CD4-positive, alpha-beta memory T cell (primary cell): ENCODE measurements around the gene PAX7. TPM values are rescaled to one million over a fixed set of nuclear protein-coding genes. Genes with fewer than 3 reads are reported as not detected.

Source experiments
- CTCF ChIA-PET: fragments of 350-600 bp; sonication (Branson Sonifier 250); formaldehyde crosslinking; loops from one replicate; lab custom pipeline; 2021; ENCODE audit warnings: inconsistent platforms; ENCODE audit not compliant: partially characterized antibody; lab: Charles Lee
- POLR2A ChIA-PET: fragments of 350-600 bp; sonication (Branson Sonifier 250); formaldehyde crosslinking; loops from one replicate; lab custom pipeline; 2021; ENCODE audit not compliant: partially characterized antibody; lab: Charles Lee
- DNase-seq, 5 donors: peaks; one replicate each; pipeline versions ENCODE4 v3.0.0 to v3.0.0-alpha.2; 2020 to 2022; ENCODE audit warnings: mixed read lengths in 1 of 5
- H3K27ac ChIP-seq: one replicate; pipeline ENCODE4 v1.7.0; 2013; ENCODE audit warnings: low read depth, low read length
- H3K27me3 ChIP-seq: 2 replicates; pipeline ENCODE4 v1.7.0; 2013; ENCODE audit warnings: mild to moderate bottlenecking, low read length, moderate library complexity; ENCODE audit not compliant: insufficient read depth
- H3K36me3 ChIP-seq: 2 replicates; pipeline ENCODE4 v1.7.0; 2013; ENCODE audit warnings: mild to moderate bottlenecking, low read length, moderate library complexity; ENCODE audit not compliant: insufficient read depth
- H3K4me1 ChIP-seq: 2 replicates; pipeline ENCODE4 v1.7.0; 2013; ENCODE audit warnings: mild to moderate bottlenecking, low read length, moderate library complexity; ENCODE audit not compliant: insufficient read depth
- H3K4me3 ChIP-seq, 2 donors: one replicate each; pipeline ENCODE4 v1.7.0; 2013; ENCODE audit warnings: low read length in 2 of 2, mild to moderate bottlenecking in 1 of 2
- H3K9me3 ChIP-seq, 2 donors: one replicate each; pipeline ENCODE4 v1.7.0; 2013; ENCODE audit warnings: low read length in 2 of 2, control low read depth in 1 of 2; ENCODE audit not compliant: control insufficient read depth in 1 of 2
- H3K27ac Mint-ChIP-seq, 7 donors: one replicate each; pipeline ENCODE4 v1.8.0; 2020 to 2021; ENCODE audit warnings: mixed read lengths in 7 of 7, mild to moderate bottlenecking in 6 of 7, inconsistent platforms in 3 of 7, moderate library complexity in 3 of 7
- H3K27me3 Mint-ChIP-seq, 2 donors: one replicate each; pipeline ENCODE4 v1.8.0; 2020 to 2021; ENCODE audit warnings: mixed read lengths in 2 of 2
- H3K36me3 Mint-ChIP-seq, 2 donors: one replicate each; pipeline ENCODE4 v1.8.0; 2020 to 2021; ENCODE audit warnings: mixed read lengths in 2 of 2, inconsistent platforms in 1 of 2, mild to moderate bottlenecking in 1 of 2
- H3K4me1 Mint-ChIP-seq, 4 donors: one replicate each; pipeline ENCODE4 v1.8.0; 2020 to 2021; ENCODE audit warnings: mixed read lengths in 4 of 4, mild to moderate bottlenecking in 1 of 4
- H3K4me3 Mint-ChIP-seq, 8 donors: one replicate each; pipeline ENCODE4 v1.8.0; 2020 to 2021; ENCODE audit warnings: mixed read lengths in 8 of 8, mild to moderate bottlenecking in 7 of 8, moderate library complexity in 6 of 8, inconsistent platforms in 3 of 8
- H3K9me3 Mint-ChIP-seq, 8 donors: one replicate each; pipeline ENCODE4 v1.8.0; 2020 to 2021; ENCODE audit warnings: mixed read lengths in 8 of 8, mild to moderate bottlenecking in 5 of 8, inconsistent platforms in 3 of 8, moderate library complexity in 1 of 8
- intact Hi-C: fragments of 100-400 bp; cut with micrococcal nuclease; formaldehyde crosslinking; loops from one replicate; pipeline ENCODE4 v1.15.1; 2023
- polyA plus RNA-seq, 2 donors: library from polyadenylated mRNA; unstranded; fragments of 300-500 nt; fragmentation: Illumina TruSeq; gene quantifications; one replicate each; pipeline ENCODE4 v1.2.3, GENCODE V29; 2021
- total RNA-seq, 2 experiments: library from RNA; stranded (reverse); gene quantifications; one replicate each; pipeline ENCODE4 v1.2.3, GENCODE V29; 2021

PAX7 gene
- total and polyA plus RNA-seq, 4 experiments from 2014 or later: not detected

DNA sequence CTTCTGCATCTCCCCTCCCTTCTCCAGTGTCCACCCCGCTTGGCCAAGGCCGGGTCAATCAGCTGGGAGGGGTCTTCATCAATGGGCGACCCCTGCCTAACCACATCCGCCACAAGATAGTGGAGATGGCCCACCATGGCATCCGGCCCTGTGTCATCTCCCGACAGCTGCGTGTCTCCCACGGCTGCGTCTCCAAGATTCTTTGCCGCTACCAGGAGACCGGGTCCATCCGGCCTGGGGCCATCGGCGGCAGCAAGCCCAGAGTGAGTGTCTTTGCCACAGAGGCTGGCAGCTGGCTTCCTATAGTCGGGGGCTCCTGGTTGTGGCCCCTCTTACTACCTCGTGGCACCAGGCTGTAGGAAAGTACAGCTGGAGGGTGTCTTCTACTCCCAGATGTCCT, 3.6 kb downstream of the PAX7 start:
- Histone ChIP-seq H3K4me1 (no peaks in the 10 kb centered on the region), H3K36me3 (no peaks in the 10 kb centered on the region), H3K27ac (no peak overlapping the region), H3K27me3 (peaks cover 50% of the 10 kb centered on the region), H3K4me3 (no peak overlapping the region), H3K9me3 (no peaks in the 10 kb centered on the region)
- Mint-ChIP-seq H3K4me1 (peaks cover 8 to 29% (median 19%) of the 10 kb centered on the region in 4 donors), H3K4me3 (no peak overlapping the region), H3K9me3 (peaks cover 0 to 3% (median 0%) of the 10 kb centered on the region in 8 donors), H3K27me3 (peaks cover 66 to 67% of the 10 kb centered on the region in 2 donors), H3K27ac (no peak overlapping the region), H3K36me3 (no peaks in the 10 kb centered on the region)
- ChIA-PET POLR2A (no interaction called here), CTCF (no interaction called here)
- no peak for DNase-seq
- intact Hi-C loops: no loop called here

DNA sequence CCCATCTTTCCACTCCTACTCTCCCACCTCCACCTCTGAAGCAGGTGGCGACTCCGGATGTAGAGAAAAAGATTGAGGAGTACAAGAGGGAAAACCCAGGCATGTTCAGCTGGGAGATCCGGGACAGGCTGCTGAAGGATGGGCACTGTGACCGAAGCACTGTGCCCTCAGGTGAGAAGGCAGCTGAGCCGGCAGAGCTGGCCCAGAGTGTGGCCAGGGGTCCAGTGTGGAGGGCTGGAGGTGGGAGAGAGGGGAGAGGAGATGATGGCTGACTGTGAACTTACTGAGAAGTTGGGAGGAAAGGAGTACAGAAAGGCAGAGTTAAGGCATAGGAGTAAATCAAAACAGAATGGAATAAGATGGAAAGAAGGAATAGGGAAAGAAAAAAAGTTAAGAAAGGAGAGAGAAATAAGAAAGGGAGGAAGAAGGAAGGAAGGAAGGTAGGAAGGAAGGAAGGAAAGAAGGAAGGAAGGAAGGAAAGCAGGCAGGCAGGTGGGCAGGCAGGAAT, 4.5 kb downstream of the PAX7 start:
- Mint-ChIP-seq H3K36me3 (no peaks in the 10 kb centered on the region), H3K27me3 (peaks cover 73 to 74% of the 10 kb centered on the region in 2 donors), H3K4me1 (peaks cover 11 to 32% (median 23%) of the 10 kb centered on the region in 4 donors), H3K9me3 (peaks cover 0 to 3% (median 0%) of the 10 kb centered on the region in 8 donors), H3K27ac (no peak overlapping the region), H3K4me3 (peak overlapping the region in 1 of 8 donors; percentile 22)
- no peak overlapping the region for H3K27ac ChIP-seq
- H3K36me3 ChIP-seq: no peaks in the 10 kb centered on the region
- intact Hi-C loops: no loop called here
- H3K9me3 ChIP-seq: no peaks in the 10 kb centered on the region
- POLR2A ChIA-PET: no interaction called here
- peaks cover 55% of the 10 kb centered on the region for H3K27me3 ChIP-seq
- no peaks in the 10 kb centered on the region for H3K4me1 ChIP-seq
- no peak overlapping the region for H3K4me3 ChIP-seq
- DNase-seq: no peak
- CTCF ChIA-PET: no interaction called here

DNA sequence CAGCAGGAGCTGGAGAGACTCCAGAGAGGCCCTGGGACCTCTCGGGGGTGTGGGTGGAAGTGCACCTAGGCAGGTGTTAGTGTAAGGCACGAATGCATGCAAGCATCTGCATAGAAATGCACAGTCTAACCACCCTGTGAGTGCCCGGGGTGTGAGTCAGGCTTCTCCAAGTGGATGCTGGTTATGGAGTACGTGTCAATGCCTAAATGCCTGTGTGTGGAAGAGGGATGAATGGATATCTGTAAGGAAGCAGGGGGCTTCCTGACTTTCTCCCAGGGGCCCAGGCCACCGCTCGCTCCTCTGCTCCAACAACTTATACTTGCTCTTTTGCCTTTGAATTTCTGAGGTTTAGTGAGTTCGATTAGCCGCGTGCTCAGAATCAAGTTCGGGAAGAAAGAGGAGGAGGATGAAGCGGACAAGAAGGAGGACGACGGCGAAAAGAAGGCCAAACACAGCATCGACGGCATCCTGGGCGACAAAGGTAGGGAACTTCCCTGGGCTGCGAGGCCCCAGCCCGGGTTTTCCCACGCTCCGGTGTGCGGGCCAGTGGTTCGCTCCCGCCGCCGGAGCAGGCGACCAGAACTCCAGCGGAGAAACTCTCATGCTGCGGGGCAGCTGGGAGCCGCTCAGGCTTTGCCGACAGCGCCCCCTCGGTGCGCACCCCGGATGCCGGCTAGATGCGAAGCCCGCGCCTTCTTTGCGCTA, 5.4 kb downstream of the PAX7 start:
- intact Hi-C loops: no loop called here
- peaks cover 76 to 77% of the 10 kb centered on the region in 2 donors for H3K27me3 Mint-ChIP-seq
- peak overlapping the region in 1 of 7 donors; percentile 10 for H3K27ac Mint-ChIP-seq

DNA sequence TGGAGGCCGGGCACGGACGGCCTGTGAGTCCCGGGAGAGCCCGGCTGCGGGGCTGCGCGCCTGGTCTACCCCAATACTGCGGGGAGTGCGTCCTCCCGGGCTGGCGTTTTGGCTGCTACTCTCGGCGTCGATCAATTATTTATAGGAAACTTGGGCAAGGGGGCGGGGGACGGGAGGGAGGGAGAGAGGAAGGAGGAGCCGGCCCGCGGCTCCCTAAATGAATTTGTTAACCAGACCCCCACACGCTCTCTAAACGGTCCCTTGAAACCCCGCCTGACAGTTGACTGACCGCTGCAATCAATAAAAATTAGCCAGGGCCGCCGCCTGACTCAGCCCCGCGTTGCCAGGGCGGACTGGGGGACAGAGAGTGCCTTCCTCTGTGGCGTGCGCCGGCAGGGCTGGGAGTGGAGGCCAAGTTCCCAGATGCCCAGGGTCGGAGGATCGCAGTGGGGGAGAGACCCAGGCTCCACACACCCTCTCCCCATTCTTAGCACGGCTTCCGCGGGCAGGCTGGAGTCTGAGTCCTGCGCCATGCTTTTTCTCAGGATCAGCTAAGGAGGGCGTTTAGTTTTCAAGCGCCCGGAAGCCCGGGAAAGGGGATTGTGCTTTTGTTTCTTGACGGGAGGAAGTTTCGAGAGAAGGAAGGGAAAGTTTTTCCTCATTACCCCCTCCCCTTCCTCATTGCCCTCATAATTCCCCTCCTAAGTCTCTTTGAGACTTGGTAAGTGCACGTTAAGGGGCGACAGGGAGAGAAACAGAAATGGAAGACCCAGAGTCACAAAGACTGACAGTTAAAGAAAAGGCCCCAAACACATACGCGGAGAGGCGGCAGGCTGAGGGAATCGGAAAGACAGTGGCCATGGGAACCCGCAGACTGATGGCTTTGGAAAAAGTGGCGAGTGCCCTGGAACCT, 6.2 kb downstream of the PAX7 start:
- DNase-seq: no peak
- Mint-ChIP-seq H3K4me1 (peaks cover 11 to 37% (median 18%) of the 10 kb centered on the region in 4 donors), H3K27ac (peak overlapping the region in 1 of 7 donors; percentile 10), H3K36me3 (no peaks in the 10 kb centered on the region), H3K9me3 (no peaks in the 10 kb centered on the region), H3K27me3 (peaks cover 79 to 83% of the 10 kb centered on the region in 2 donors), H3K4me3 (no peak overlapping the region)
- H3K27ac ChIP-seq: no peak overlapping the region
- no peaks in the 10 kb centered on the region for H3K9me3 ChIP-seq
- H3K4me3 ChIP-seq: no peak overlapping the region
- ChIA-PET CTCF (no interaction called here), POLR2A (no interaction called here)
- intact Hi-C loops: no loop called here
- no peaks in the 10 kb centered on the region for H3K36me3 ChIP-seq
- peaks cover 64% of the 10 kb centered on the region for H3K27me3 ChIP-seq
- H3K4me1 ChIP-seq: no peaks in the 10 kb centered on the region

More for the DNA sequence above, 5.4 kb downstream of the PAX7 start:
- no peaks in the 10 kb centered on the region for H3K9me3 ChIP-seq
- H3K36me3 Mint-ChIP-seq: no peaks in the 10 kb centered on the region
- H3K4me3 ChIP-seq: no peak overlapping the region
- H3K4me3 Mint-ChIP-seq: peak overlapping the region in 1 of 8 donors; percentile 29
- peaks cover 58% of the 10 kb centered on the region for H3K27me3 ChIP-seq
- CTCF ChIA-PET: no interaction called here
- H3K4me1 ChIP-seq: no peaks in the 10 kb centered on the region
- POLR2A ChIA-PET: no interaction called here
- H3K36me3 ChIP-seq: no peaks in the 10 kb centered on the region
- no peak for DNase-seq
- no peaks in the 10 kb centered on the region for H3K9me3 Mint-ChIP-seq
- no peak overlapping the region for H3K27ac ChIP-seq
- H3K4me1 Mint-ChIP-seq: peaks cover 10 to 32% (median 19%) of the 10 kb centered on the region in 4 donors

DNA sequence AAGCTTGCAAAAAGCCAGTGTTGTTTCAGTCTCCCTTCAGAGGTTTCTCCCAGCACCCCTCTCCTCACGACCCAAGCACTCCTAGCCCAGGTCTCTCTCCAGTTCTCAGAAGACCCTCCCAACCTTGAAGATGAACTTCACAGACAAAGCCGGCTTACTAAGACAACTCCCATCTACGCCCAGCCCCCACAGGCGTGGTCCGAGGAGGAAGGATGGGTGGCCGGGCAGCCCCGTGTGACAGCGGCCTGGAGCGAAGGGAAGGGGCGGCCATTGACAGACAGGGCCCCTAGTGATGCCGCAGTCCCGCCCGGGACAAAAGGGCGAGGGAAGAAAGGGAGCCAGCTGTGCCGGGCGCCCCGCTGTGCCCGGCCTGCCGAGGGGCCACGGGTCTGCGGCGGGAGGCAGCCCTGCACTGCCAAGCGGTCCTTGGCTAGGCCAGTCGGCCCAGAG, 6.9 kb downstream of the PAX7 start:
- Mint-ChIP-seq H3K27ac (no peak overlapping the region), H3K4me1 (peaks cover 9 to 41% (median 15%) of the 10 kb centered on the region in 4 donors), H3K4me3 (no peak overlapping the region), H3K36me3 (no peaks in the 10 kb centered on the region), H3K9me3 (no peaks in the 10 kb centered on the region), H3K27me3 (peaks cover 77 to 81% of the 10 kb centered on the region in 2 donors)
- DNase-seq: no peak
- intact Hi-C loops: no loop called here
- Histone ChIP-seq H3K4me3 (no peak overlapping the region), H3K27me3 (peaks cover 69% of the 10 kb centered on the region), H3K27ac (no peak overlapping the region), H3K9me3 (no peaks in the 10 kb centered on the region), H3K4me1 (no peaks in the 10 kb centered on the region), H3K36me3 (no peaks in the 10 kb centered on the region)
- ChIA-PET CTCF (no interaction called here), POLR2A (no interaction called here)

DNA sequence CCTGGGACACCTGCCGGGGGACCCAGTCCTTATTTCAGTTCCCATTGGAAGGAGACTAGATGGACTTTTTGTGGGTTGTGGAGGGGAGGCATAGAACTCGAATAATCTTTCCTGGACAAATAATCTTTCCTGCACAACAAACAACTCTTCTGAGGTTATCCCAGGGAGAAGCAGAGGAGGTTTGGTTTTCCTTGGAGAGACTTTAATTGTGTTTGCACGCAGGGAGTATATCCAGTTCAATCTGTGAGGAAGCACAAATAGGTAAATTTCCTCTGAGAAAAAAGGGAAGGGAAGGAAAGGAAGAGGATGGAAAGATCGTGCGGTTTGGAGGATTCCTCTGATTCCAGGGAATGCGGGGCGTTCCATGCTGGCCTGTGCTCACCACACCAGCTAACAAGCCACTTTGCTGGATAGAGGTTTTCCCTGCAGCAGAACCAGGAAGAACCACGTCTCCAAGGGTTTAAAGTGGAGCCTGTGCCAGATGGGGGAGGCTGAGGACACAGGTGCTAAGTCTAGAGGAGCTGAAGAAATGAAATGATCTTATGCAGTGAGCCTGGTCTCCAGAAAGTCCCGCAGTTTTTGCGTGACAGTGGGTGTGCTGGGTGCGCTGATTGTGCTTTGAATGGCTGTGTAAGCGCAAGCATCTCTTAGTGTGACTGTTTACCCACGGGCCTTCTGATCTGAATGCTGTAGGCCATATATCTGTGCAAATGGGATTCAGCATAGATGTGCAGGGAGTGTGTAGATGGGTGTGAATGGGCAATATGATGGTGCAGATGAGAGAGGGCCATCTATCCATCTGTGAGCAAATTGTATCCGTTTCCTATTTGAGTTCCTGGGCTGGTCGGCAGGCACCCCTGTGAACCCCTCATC, 7.6 kb downstream of the PAX7 start:
- no peaks in the 10 kb centered on the region for H3K36me3 ChIP-seq
- H3K4me3 Mint-ChIP-seq: peak overlapping the region in 1 of 8 donors; percentile 2
- no peak overlapping the region for H3K27ac ChIP-seq
- POLR2A ChIA-PET: no interaction called here
- H3K9me3 Mint-ChIP-seq: peaks cover 0 to 1% (median 0%) of the 10 kb centered on the region in 8 donors
- peaks cover 10 to 40% (median 16%) of the 10 kb centered on the region in 4 donors for H3K4me1 Mint-ChIP-seq
- no peak for DNase-seq
- no peaks in the 10 kb centered on the region for H3K9me3 ChIP-seq
- peaks cover 65% of the 10 kb centered on the region for H3K27me3 ChIP-seq
- no peak overlapping the region for H3K27ac Mint-ChIP-seq
- peaks cover 3% of the 10 kb centered on the region for H3K4me1 ChIP-seq
- CTCF ChIA-PET: interaction anchor here (1.0 kb wide), 1 partner anchor 41 kb away, joined by 3 read pairs; no protein-coding TSS in a partner anchor
- intact Hi-C loops: no loop called here
- peaks cover 76 to 79% of the 10 kb centered on the region in 2 donors for H3K27me3 Mint-ChIP-seq
- no peaks in the 10 kb centered on the region for H3K36me3 Mint-ChIP-seq
- H3K4me3 ChIP-seq: no peak overlapping the region
